ENCODE measurements around the gene NEU4.
"Not testable (repeated sequence)": the region's sequence is repeated elsewhere in the genome, so short reads cannot be mapped to it uniquely, and the experiment has no call there.

Gene NEU4

DNA sequence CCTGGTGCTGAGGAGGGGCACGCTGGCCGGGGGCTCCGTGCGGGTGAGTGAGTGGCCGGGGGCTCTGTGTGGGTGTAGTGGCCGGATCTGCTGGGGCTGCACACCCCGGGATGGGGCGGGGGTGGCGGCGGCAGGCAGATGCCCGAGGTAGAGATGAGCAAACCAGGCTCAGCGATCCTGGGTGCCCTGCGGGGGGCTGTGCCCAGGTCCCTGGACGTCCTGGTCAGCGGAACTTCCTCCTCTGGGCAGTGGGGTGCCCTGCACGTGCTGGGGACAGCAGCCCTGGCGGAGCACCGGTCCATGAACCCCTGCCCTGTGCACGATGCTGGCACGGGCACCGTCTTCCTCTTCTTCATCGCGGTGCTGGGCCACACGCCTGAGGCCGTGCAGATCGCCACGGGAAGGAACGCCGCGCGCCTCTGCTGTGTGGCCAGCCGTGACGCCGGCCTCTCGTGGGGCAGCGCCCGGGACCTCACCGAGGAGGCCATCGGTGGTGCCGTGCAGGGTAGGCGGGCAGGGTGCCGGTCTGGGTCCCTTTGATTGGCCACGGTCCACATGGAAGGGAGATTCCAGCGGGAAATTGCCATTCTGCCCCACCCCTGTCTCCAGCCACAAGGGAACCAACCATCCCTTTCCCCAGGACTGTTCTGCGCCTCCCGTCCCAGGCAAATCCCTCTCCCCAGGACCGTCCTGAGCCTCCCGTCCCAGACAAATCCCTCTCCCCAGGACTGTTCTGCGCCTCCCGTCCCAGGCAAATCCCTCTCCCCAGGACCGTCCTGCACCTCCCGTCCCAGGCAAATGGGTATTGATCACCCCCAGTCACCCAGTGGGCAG, 5.9 kb downstream of the NEU4 start:
- DNase-seq: no peak

DNA sequence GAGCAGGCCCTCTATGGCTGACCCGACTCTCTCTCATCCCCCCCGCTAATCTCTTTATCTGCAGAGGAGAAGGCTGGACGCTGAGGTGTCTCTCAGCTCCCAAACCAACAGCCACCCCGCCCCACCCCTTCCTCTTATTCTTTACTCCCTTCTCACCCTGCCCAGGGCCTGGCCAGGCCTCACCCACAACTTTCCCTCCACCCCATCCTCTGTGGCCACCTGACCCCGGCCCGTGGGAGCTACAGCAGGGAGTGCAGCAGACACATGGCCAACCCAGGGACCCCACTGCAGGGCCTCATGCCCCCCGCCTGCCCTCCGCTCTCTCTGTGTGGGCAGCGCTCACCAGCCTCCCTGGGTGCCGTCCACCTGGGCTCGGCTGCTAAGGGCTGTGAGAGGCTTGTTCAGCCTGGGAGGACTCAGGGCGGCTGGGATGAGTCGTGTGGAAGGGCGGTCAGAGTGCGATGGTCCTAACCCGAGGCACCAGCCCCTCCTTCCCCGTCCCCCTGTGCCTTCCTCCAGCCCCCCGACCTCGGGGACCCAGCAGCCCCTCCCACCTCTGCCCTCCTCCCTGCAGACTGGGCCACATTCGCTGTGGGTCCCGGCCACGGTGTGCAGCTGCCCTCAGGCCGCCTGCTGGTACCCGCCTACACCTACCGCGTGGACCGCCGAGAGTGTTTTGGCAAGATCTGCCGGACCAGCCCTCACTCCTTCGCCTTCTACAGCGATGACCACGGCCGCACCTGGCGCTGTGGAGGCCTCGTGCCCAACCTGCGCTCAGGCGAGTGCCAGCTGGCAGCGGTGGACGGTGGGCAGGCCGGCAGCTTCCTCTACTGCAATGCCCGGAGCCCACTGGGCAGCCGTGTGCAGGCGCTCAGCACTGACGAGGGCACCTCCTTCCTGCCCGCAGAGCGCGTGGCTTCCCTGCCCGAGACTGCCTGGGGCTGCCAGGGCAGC, 6.8 kb downstream of the NEU4 start:
- no peak for DNase-seq

DNA sequence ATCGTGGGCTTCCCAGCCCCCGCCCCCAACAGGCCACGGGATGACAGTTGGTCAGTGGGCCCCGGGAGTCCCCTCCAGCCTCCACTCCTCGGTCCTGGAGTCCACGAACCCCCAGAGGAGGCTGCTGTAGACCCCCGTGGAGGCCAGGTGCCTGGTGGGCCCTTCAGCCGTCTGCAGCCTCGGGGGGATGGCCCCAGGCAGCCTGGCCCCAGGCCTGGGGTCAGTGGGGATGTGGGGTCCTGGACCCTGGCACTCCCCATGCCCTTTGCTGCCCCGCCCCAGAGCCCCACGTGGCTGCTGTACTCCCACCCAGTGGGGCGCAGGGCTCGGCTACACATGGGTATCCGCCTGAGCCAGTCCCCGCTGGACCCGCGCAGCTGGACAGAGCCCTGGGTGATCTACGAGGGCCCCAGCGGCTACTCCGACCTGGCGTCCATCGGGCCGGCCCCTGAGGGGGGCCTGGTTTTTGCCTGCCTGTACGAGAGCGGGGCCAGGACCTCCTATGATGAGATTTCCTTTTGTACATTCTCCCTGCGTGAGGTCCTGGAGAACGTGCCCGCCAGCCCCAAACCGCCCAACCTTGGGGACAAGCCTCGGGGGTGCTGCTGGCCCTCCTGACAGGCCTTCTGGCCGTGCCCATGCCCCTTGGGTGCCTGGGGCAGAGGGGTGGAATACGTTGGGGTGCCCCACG, 7.6 kb downstream of the NEU4 start:
- DNase-seq: no peak

DNA sequence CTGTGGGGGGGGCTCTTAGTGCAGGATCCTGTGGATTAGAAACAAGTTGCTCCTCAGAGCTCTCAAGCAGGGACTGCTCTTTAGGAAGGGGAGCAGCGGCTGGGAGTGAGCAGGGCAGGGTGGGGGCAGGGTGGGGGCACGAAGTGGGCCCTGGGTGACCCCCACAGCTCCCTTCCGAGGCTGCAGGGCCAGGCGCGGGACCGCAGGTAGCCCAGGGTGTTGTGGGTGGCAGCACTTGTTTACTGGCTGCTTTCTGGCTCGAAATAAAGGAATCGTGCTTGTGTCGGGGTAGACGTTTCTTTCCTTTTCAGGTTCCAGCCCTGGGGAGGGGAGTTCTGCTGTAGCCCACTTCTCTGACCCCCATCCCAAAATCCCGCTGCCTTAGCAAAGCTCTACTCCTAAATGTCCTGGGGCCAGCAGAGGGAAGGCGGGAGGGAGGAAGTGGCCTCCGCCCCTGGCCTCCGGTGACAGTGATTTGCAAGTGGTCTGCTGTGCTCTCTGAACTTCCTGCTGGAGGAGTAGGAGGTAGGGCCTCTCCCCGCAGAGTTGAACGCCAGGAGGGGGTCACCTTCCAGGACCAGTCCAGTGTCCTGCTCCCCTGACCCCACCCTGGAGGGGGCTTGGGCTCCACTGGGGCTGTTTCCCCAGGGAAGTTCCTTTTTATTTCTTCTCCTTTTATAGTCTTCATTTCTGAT, 8.3 kb downstream of the NEU4 start:
- DNase-seq: no peak

DNA sequence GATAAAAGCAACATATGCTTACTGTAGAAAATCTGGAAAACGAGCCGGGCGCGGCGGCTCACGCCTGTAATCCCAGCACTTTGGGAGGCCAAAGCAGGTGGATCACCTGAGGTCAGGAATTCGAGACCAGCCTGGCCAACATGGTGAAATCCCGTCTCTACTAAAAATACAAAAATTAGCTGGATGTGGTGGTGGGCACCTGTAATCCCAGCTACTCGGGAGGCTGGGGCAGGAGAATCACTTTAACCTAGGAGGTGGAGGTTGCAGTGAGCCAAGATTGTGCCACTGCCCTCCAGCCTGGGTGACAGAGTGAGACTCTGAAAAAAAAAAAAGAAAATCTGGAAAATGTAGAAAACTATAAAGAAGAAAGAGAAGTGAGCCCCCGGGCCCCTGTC, 8.8 kb downstream of the NEU4 start:
- not testable (repeated sequence) for DNase-seq

DNA sequence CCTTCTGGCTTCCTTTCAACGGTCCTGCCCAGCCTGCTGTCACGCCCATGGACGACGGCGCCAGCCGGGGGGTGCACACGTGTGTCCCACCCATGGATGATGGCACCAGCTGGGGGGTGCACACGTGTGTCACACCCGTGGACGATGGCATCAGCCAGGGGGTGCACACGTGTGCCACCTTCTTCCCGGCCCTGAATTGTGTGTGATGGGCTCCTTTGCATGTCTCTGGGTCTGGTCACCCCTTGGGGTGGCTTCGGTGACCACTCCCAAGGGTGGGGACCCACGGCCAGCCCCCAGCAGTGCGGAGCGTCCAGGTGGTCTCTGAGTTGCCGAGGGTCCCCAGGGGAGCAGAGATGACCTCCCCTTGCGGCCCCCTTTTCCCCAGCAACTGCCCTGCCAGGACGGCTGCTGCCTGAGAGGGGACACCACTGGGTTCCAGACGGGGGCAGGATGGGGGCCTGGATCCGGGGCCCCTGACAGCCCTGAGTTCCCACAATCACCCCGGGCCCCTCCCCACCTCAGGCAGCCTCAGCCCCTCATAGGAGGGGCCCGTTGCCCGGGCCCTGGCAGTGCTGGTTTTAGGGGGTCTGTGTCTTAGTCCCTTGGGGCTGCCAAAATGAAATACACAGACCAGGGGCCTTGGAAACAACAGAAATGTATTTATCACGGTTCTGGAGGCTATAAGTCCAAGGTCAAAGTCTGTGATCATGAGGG, 9.4 kb downstream of the NEU4 start:
- no peak for DNase-seq

DNA sequence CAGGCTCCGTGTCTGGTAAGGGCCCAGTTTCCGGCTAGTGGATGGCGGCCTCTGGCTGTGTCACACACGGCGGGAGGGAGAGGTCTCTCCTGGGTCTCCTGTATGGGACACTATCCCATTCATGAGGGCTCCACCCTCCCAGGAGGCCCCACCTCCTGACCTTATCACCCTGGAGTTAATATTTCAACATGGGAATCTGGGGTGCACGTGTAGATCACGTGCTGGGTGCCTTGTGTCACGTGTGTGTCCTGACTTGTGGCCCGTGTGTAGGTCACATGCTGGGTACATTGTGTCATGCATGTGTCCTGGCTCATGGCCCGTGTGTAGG, 9.9 kb downstream of the NEU4 start:
- no peak for DNase-seq

DNA sequence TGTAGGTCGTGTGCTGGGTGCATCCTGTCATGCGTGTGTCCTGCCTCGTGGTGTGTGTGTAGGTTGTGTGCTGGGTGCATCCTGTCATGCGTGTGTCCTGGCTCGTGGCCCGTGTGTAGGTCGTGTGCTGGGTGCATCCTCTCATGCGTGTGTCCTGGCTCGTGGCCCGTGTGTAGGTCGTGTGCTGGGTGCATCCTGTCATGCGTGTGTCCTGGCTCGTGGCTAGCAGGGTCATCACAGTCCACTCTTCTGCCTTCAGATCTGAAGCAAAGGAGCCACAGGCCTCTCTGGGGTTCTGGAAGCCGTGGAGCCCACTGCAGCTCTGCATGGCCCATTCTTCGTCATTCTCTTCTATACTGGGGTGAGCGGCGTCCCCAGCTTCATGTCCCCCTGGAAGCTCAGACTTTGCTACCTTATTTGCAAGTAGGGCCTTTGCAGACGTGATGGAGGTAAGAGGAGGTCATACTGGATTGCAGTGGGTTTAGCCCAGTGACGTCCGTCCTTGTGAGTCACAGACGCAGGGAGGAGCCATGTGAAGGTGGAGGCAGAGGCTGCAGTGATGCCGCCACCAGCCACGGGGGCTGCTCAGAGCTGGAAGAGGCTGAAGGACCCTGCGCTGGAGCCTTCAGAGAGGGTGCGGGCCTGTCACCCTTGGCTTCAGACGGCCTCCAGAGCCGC, 11.1 kb downstream of the NEU4 start:
- not testable (repeated sequence) for DNase-seq

DNA sequence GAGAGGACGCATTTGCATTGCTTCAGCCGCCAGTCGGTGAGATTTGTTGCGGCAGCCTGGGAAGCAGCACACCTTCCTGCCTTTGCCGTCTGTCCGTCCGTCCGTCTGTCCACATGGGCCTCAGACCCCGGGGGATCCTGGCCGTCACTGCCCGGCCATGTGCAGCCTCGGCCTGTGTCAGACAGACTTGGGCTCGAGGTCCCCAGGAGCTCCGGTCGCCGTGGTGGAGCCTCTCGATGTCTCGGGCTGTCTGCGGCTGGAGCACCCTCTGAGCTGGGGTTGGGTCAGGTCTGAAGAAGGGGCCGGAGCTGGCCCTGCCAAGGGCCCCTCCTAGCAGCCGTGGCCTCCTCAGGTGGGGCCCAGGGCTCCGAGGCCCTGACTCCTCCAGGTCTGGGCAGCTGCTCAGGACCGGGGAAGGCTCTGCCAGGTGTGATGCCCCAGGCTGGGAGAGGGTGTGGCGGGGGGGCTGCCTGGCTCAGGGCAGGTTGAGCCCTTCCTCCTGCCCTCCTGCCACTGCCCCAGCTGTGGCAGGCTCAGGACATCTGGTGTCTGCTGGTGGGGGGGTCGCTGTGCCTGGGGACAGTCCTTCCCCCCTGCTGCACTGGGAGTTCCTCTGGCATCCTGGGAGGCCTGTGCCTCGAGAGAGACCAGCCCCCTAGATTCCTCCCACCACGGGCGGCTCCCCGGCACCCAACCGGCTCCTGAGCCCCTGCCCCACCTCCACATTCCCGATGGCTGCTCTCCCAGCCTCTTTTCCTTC, 11.8 kb downstream of the NEU4 start:
- no peak for DNase-seq

DNA sequence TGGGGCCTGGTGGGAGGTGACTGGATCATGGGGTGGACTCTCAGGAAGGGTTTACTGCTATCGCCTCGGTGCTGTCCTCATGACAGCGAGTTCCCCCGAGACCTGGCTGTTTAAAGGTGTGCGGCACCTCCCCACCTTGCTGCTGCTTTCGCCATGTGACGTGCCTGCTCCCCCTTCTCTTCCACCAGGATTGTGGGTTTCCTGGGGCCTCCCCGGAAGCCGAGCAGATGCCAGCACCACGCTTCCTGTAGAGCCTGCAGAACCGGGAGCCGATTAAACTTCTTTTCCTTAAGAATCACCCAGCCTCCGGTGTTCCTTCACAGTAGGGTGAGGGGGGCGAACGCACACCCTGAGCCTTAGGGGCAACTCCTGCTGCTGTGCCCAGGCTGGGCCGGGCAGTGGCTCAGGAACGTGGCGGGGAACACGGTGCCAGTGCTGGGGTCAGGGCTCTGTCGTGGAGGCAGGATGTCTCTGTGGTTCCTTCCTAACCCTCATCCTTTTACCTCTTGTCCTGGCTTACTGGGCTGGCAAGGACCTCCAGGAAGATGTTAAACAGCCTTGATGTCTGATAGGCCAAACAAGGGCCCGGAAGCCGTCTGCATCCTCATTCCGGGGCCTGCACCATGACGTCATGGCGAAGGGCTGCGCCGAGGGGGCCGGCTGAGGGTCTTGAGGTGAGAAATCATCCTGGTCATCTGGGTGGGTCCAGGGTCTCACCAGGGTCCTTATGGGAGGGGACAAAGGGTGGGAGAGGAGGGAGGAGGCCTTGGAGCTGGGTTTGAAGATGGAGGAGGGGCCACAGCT, 12.7 kb downstream of the NEU4 start:
- DNase-seq: no peak

DNA sequence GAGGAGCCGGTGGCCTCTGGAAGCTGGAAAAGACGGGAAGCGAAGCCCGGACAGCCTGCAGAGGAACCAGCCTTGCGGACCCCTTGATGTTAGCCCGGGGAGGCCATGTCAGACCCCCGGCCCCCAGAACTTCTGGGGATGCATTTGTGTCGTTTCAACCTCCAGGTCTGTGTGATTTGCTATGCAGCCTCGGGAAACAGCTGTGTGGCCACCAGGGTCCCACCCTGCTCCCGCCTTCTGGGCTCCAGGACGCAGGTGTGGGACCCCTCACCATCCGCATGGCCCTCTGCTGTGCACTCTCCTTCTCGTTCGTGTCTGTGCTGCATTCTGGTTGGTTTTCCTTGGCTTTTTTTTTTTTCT, 13.3 kb downstream of the NEU4 start:
- DNase-seq: no peak

DNA sequence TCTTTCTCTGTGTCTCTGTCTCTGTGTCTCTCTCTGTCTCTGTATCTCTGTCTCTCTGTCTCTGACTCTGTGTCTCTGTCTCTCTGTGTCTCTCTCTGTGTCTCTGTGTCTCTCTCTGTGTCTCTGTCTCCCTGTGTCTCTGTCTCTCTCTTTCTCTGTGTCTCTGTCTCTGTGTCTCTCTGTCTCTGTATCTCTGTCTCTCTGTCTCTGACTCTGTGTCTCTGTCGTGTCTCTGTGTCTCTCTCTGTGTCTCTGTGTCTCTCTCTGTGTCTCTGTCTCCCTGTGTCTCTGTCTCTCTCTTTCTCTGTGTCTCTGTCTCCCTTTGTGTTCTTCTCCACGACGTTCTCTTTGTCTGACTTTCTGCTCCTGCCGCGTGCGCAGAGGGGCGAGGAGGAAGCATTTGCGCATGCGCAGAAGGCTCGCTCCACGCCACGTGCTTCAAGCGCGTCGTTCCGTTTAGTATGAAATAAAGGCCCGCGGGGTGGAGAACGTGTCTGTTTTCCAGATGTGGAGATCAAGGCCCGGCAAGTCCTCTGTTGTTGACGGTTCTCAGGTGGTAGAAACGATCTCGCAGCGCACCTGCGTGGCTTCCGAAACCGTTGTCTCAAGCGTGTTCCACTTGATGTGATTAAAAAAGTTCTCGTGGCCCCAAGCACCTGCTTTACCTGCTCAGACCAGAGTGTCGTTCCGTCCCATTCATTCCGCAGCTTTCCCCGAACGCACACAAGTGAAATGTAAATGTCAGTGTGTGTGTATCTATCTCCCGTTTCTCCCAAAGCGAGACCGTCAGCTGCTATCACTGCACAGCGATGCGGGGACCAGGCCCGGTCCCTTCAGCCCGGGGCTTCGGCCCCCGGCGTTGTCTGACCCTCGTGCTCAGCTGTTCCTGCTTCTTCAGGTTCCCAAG, 14.8 kb downstream of the NEU4 start:
- DNase-seq: not testable (repeated sequence)

DNA sequence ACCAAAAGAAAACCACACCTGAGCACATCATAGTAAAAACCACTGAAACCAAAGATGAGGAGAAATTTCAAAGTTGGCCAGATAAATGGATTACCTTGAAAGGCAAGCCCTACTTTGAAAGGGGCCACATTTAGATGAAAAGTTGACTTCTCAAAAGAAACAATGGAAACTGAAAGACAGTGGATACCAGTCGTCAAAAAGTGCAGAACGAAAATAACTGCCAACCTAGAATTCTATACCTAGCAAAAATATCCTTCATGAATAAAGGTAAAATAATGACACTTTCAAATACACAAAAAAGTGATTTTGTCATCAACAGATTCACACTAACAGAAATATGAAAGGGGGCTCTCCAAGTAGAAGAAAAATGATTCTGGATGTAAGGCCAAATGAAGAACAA, 18.4 kb downstream of the NEU4 start:
- no peak for DNase-seq

DNA sequence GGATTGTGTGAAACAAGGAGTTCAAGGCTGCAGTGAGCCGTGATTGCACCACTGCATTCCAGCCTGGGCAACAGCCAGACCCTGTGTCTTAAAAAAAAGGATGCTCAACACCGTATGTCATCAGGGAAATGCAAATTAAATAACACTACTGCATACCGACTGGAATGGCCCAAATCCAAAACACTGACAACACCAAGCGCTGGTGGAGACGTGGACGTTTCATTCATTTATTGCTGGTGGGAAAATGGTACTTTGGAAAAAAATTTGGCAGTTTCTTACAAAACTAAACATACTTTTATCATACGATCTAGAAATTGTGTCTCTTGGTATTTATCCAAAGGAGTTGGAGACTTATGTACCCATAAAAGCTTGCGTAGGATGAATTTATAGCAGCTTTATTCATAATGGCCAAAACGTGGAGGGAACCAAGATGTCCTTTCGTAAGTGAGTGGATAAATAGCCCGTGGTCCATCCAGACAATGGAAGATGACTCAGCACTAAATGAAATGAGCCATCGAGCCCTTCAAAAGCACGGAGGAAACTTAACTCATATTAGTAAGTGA, 24.2 kb downstream of the NEU4 start:
- DNase-seq: no peak

DNA sequence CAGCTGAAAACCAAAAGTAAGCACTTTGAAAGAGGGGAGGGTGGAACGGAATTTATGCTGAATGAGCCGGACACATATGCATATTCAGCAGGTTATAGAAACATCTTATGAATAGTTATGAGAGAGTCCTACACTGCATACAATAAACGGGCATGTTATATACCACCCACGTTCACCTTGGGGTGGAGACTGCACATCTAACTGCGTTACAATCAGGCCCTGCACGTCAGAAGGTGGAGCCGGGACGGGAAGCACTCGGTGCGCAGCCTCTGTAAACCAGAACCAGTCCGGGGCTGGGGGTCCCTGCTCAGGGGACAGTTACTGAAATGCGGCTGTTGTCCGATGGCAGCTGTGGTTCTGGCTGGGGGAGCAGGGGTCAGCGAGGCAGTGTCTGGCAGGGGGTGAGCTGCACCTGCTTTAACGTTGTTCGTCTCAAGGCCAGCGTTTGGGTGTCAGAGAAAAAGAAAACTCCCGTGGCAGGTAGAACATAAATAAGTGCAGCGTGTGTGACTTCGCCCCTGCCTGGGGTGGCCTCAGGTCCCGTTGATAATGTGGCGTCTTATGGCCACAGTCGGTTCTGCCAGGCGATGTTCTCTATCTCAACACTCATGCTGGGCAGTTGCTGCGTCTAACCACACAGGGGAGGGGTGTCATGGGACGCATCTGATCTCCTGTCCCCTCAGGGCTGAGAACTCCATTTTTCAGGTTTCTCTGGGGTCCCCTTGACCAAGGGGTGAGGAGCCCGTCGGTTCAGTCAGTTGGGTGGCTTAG, 24.9 kb downstream of the NEU4 start:
- not testable (repeated sequence) for DNase-seq

DNA sequence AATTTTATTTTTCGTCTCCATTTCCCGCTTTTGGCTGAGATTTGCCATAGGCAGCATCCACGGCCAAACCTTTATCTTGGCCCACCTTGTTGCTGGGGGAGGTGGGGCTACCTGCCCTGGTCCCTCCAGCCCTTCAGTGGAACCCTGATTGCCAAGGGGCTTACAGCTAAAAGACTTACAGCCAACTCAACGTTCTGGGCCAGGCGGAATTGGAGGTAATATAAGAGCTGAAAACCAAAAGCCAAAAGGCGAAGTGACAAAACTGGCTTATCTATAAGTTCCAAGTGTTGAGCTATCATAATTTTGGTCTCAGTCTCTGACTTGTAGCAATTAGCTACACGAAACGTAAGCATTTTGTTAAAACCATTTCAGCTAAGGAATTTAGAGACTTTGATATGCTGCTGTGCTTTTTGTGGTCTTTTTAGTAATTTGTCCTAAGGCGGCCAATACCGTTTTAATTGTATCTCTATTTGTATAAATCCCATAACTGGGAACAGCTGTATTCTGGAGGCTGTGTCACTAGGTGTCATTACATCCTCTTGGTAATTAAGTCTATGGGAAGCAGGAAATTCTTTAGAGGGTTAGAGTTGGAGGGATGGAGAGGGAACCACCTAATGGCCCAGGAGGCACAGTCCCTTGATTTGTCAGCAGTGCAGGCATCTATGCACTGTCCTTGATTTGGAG, 25.7 kb downstream of the NEU4 start:
- peak; percentile 19 for DNase-seq

DNA sequence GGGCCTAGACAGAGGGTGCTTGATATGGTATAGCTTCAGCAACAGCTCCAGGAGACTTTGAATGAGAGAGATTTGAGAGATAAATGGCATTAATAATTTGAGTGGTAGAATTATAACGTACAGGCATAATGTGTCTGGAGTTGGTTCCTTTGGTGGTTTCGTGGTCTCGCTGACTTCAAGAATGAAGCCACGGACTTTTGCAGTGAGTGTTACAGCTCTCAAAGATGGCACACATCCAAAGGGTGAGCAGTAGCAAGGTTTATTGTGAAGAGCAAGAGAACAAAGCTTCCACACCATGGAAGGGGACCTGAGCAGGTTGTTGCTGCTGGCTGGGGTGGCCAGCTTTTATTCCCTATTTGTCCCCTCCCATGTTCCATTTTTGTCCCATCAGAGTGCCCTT, 26.6 kb downstream of the NEU4 start:
- no peak for DNase-seq
